ENCODE data around the gene DUS2. TPM values are rescaled to one million over a fixed set of nuclear protein-coding genes. Genes with fewer than 3 reads are reported as not detected.

DUS2 gene
- total RNA-seq, 4 donors from 2014 or later = 4.5 to 9.6 (median 7.1) TPM

DNA sequence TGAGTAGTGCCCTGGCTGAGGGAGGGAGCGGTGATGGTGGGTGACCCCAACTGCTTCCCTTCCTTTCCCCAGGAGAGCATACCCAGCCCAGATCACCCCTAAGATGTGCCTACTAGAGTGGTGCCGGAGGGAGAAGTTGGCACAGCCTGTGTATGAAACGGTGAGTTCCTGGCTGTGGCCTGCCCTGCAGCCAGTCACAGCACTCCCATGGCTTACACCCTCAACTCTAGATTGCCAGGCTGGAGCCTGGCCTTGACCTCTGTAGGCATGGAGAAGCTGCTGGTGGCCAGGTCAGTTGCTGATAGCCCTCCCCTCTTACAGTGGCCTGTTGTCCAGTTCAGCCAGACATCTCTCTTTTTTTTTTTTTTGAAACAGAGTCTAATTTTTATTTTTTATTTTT, 53.5 kb downstream of the DUS2 start:
- Histone ChIP-seq H3K9me3 (no peaks in the 10 kb centered on the region), H3K36me3 (peaks cover 0 to 5% of the 10 kb centered on the region in 2 donors), H3K4me1 (peaks cover 28 to 45% of the 10 kb centered on the region in 2 donors), H3K27me3 (no peaks in the 10 kb centered on the region), H3K27ac (peak overlapping the region in 2 of 4 donors; percentile 68 to 89), H3K4me3 (no peak overlapping the region)
- no peak for DNase-seq
- no peak for ATAC-seq
- TF ChIP-seq, protein P1, sequence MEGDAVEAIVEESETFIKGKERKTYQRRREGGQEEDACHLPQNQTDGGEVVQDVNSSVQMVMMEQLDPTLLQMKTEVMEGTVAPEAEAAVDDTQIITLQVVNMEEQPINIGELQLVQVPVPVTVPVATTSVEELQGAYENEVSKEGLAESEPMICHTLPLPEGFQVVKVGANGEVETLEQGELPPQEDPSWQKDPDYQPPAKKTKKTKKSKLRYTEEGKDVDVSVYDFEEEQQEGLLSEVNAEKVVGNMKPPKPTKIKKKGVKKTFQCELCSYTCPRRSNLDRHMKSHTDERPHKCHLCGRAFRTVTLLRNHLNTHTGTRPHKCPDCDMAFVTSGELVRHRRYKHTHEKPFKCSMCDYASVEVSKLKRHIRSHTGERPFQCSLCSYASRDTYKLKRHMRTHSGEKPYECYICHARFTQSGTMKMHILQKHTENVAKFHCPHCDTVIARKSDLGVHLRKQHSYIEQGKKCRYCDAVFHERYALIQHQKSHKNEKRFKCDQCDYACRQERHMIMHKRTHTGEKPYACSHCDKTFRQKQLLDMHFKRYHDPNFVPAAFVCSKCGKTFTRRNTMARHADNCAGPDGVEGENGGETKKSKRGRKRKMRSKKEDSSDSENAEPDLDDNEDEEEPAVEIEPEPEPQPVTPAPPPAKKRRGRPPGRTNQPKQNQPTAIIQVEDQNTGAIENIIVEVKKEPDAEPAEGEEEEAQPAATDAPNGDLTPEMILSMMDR (IDR thresholded peaks at IDR 0.05 in 4 of 5, conservative IDR thresholded peaks at IDR 0.05 in 1 of 5) = no peak
- no peak for TF ChIP-seq POLR2A (IDR thresholded peaks at IDR 0.05)
- in situ Hi-C loops (cut with MboI; ENCODE audit: low sequenced_read_pairs in 4 of 4) = loop anchor here in 2 of 4 donors (25.0 kb wide), 1 partner anchor 261 kb away; no protein-coding TSS in a partner anchor
- intact Hi-C loops (cut with DNase I; ENCODE audit: low total_unique reads) = no loop called here

DNA sequence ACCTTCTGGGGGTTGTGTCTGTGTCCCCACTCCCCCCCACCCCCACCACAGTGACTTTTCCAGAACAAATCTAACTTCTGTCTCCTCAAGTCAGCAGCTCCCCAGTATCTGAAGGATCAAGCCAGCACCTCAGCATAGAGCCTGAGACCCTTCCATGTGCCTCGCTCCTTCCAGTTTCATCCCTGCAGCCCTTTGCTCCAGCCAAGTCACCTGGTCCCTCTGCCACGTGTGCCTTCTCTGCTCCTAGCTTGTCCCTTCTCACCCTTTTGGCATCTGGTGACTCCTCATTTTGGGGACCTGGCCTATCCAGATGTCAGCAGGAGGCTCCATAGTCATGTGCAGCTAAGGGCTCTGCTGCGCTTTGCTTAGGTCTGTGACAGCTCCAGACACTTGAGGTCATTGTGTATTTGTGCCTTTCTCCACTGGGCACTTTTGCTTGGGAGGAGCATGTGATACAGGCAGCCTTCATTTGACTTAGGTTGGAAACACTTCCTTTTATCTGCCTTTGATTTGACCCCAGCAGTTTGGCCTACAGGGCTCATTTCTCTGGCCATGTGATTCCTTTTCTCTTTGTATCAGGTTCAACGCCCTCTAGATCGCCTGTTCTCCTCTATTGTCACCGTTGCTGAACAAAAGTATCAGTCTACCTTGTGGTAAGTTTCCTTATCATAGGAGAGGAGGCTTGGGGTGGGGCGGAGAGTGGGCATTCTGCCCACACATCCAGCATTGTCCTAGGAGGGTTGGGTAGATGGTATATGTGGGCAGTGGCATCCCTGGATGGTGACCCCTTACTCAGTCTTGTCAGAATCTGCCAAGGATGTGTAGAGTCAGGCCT, 55.0 kb downstream of the DUS2 start:
- DNase-seq (no peak), ATAC-seq (no peak)
- TF ChIP-seq POLR2A (IDR thresholded peaks at IDR 0.05) = no peak
- TF ChIP-seq, protein P1 (IDR thresholded peaks at IDR 0.05 in 4 of 5, conservative IDR thresholded peaks at IDR 0.05 in 1 of 5) = no peak
- in situ Hi-C loops (cut with MboI; ENCODE audit: low sequenced_read_pairs in 4 of 4) = loop anchor here in 2 of 4 donors (25.0 kb wide), 1 partner anchor 259 kb away; no protein-coding TSS in a partner anchor
- Histone ChIP-seq H3K4me1 (peaks cover 28 to 38% of the 10 kb centered on the region in 2 donors), H3K27me3 (no peaks in the 10 kb centered on the region), H3K4me3 (no peak overlapping the region), H3K9me3 (no peaks in the 10 kb centered on the region), H3K36me3 (peaks cover 0 to 5% of the 10 kb centered on the region in 2 donors), H3K27ac (peak overlapping the region in 1 of 4 donors; percentile 30)
- intact Hi-C loops (cut with DNase I; ENCODE audit: low total_unique reads) = no loop called here

DNA sequence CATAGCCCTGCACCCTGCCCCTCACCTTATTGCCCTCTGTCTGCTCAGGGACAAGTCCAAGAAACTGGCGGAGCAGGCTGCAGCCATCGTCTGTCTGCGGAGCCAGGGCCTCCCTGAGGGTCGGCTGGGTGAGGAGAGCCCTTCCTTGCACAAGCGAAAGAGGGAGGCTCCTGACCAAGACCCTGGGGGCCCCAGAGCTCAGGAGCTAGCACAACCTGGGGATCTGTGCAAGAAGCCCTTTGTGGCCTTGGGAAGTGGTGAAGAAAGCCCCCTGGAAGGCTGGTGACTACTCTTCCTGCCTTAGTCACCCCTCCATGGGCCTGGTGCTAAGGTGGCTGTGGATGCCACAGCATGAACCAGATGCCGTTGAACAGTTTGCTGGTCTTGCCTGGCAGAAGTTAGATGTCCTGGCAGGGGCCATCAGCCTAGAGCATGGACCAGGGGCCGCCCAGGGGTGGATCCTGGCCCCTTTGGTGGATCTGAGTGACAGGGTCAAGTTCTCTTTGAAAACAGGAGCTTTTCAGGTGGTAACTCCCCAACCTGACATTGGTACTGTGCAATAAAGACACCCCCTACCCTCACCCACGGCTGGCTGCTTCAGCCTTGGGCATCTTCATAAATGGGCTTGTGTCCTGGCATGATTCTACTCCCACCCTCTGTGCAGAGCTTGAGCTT, 55.8 kb downstream of the DUS2 start:
- ATAC-seq (no peak), DNase-seq (no peak)
- H3K4me3 ChIP-seq = no peak overlapping the region
- no peak for TF ChIP-seq POLR2A (IDR thresholded peaks at IDR 0.05)
- TF ChIP-seq, protein P1 (IDR thresholded peaks at IDR 0.05 in 4 of 5, conservative IDR thresholded peaks at IDR 0.05 in 1 of 5) = no peak
- peak overlapping the region; percentile 69 to 99 (median 79) for H3K27ac ChIP-seq
- in situ Hi-C loops (cut with MboI; ENCODE audit: low sequenced_read_pairs in 4 of 4) = loop anchor here in 2 of 4 donors (25.0 kb wide), 1 partner anchor 258 kb away; no protein-coding TSS in a partner anchor
- peaks cover 32 to 46% of the 10 kb centered on the region in 2 donors for H3K4me1 ChIP-seq
- intact Hi-C loops (cut with DNase I; ENCODE audit: low total_unique reads) = no loop called here
- no peaks in the 10 kb centered on the region for H3K9me3 ChIP-seq
- H3K36me3 ChIP-seq = peaks cover 0 to 5% of the 10 kb centered on the region in 2 donors
- no peaks in the 10 kb centered on the region for H3K27me3 ChIP-seq

DNA sequence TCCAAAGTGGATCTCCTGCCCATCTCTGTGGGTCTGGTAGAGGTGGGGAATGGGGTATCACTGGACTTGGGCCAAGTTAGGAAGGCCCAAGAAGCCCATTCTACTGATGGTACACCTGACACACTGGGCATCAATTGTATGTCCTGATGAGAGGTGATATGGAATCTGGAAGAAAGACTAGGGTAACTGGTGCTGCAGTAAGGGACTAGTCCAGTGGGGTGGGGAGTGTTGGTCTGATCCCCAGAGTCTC, 56.2 kb downstream of the DUS2 start:
- peaks cover 37 to 50% of the 10 kb centered on the region in 2 donors for H3K4me1 ChIP-seq
- in situ Hi-C loops (cut with MboI; ENCODE audit: low sequenced_read_pairs in 4 of 4) (loop anchor here in 2 of 4 donors (25.0 kb wide), 1 partner anchor 258 kb away; no protein-coding TSS in a partner anchor), intact Hi-C loops (cut with DNase I; ENCODE audit: low total_unique reads) (no loop called here)
- H3K36me3 ChIP-seq = peaks cover 0 to 5% of the 10 kb centered on the region in 2 donors
- H3K27me3 ChIP-seq = no peaks in the 10 kb centered on the region
- no peaks in the 10 kb centered on the region for H3K9me3 ChIP-seq
- no peak for ATAC-seq
- no peak overlapping the region for H3K4me3 ChIP-seq
- H3K27ac ChIP-seq = peak overlapping the region; percentile 69 to 99 (median 79)
- no peak for DNase-seq
- TF ChIP-seq POLR2A (IDR thresholded peaks at IDR 0.05) = no peak
- TF ChIP-seq, protein P1 (IDR thresholded peaks at IDR 0.05 in 4 of 5, conservative IDR thresholded peaks at IDR 0.05 in 1 of 5) = no peak

Measured in gastrocnemius medialis (tissue), 4 donors.